Stimulated activated CD4-positive, alpha-beta T cell treated with anti-CD3 and anti-CD28 coated beads, Interleukin-4, amount 100 ng/mL, for 1 hour (primary cell): ENCODE data around the gene SIMC1.

Experiments
- DNase-seq: peaks from one replicate; pipeline ENCODE4 v3.0.0-alpha.2; 2020

SIMC1 gene

DNA sequence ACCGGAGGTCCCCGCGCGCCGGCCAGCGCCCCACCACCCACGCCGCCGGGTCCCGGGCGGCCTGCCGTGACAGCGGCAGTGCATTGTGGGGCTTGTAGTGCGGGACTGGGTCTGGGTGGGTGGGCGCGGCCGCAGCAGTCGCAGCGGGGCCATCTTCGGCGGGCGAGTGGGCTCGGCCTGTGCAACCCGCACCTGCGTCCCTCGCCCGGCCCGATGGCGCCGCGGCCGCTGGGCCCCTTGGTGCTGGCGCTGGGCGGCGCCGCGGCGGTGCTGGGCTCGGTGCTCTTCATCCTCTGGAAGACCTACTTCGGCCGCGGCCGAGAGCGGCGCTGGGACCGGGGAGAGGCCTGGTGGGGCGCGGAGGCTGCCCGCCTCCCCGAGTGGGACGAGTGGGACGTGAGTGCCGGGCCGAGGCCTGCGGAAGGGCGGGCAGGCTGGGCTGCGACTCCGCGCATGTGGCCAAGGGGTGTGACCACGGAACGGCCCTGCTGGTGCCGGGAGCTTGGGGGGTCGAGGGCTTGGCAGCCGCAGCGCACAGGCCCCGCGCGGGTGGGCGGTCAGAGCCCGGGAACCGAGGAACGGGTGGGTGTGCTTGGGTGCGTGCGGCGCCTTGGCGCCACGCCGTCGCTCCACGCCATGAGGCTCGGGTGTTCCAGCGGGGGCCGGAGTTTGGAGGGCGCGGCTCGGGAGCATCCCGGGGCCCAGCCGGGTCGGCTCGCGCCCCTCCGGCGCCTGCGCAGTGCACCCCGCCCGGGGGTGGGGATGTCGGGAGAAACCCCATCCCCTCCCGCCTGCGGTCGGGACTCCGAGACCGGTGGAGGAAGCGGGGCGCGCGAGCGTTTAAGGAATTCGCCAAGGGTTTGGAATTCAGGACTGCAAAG is 127.4 kb downstream of the SIMC1 start, which contains the start of gene ARL10:
ARL10 (plus strand) TSS at position 137 of the 881 bp plus-strand sequence; CDS start at position 214, 77 bp downstream.
- peak; percentile 71 for DNase-seq

DNA sequence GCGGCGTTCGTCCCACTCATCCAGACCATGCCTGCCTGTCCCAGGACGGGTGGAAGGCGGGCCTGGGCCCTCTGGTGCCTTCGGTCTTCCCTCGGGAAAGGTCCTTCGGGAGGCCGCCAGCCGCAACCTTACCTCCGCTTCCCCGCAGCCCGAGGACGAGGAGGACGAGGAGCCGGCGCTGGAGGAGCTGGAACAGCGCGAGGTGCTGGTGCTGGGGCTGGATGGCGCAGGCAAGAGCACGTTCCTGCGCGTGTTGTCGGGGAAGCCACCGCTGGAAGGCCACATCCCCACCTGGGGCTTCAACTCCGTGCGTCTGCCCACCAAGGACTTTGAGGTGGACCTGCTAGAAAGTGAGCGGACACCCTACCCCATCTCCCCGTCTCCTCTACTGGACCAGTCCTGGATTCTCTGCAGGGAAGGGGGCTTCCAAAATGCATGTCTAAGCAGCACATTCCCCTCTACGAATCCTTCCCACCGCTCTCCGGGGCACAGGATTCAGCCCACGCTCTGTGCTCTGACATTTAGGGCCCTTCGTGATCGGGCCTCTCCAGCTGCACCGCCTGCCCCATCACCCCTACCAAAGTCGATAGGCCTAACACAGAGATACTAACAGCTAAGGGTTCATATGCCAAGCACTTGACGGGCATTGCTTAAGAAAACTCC is 128.1 kb downstream of the SIMC1 start:
- DNase-seq: no peak

DNA sequence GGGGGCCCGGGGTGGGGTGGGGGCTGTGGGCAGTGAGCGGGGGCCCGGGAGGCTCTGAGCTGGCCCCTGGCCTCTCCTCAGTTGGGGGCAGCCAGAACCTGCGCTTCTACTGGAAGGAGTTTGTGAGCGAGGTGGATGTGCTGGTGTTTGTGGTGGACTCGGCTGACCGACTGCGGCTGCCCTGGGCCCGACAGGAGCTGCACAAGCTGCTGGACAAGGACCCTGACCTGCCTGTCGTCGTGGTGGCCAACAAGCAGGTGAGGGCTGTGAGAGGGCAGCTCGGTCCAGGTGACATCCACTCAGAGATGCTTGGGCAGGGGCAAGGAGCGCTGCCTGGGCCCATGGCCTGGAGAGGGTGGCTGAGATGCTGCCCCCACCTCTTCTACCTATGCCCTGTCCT is 130.5 kb downstream of the SIMC1 start:
- no peak for DNase-seq

DNA sequence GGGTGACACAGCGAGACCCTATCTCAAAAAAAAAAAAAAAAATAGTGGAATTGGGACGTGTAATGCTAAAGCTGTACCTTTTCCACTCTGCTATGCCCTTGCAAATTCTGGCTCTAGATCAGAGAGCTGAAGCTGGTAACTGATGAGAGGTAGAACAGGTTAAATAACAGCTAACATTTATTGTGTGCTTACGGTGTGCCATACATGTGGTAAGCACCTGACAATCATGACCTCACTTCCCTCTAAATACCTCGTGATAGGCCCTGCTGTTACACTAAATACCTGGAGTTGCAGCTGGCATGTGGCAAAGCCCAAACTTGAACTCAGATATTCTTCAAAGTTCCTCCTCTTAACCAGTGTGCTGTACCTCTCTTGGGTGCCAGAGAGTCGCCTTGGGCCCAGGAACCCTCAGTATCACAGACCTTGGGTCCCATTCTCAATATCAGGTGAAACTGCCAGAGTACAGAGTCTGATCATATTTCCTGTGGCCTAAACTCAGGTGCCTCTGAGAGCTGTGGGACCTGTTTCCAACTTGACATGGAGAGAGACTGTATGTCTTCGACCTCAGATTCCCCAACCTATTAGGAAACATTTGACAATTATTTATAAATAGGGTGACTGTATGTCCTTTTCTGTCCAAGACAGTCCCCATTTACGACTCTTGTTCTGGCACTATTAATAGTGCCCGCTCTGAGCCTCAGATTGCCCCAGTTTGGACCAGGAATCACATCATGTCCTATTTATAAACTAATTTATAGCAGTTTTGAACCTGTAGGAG is 131.9 kb downstream of the SIMC1 start:
- no peak for DNase-seq

DNA sequence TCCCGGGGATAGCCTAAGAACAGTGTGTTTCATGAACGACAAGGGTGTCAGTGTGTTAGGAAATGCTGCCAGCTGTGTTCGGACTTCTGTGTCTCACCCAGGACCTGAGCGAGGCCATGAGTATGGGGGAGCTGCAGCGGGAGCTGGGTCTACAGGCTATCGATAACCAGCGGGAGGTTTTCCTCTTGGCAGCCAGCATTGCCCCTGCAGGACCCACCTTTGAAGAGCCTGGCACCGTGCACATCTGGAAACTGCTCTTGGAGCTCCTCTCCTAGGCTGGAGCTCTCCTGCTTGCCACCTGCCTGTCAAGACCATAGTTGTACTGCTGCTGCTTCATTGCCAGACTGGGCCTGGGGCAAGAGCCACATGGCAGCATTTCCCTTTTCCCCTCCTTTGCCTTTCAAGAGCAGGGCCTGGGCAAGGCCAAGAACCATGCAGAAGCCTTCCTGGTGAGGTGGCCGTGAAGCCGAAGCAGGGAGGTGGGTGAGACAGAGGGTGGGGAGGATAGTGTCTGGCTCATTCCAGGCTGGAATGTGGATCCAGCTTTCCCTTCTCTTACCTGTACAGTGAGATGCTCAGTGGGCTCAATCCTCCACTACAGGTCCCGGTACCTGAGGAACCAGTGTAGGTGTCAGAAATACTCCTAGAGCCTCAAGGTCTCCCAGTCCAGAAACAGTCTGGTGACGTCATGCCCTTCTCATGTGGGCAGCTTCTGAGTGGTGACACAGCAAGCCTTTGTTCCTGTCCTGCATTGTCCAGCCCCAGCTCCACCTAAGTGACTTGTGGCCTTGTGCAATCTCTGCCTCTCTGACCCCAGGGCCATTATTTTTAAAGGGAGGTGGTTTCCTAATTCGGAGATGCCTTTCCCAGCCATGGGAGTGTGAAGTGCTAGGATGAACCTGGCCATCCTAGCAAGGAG is 133.7 kb downstream of the SIMC1 start:
- no peak for DNase-seq

DNA sequence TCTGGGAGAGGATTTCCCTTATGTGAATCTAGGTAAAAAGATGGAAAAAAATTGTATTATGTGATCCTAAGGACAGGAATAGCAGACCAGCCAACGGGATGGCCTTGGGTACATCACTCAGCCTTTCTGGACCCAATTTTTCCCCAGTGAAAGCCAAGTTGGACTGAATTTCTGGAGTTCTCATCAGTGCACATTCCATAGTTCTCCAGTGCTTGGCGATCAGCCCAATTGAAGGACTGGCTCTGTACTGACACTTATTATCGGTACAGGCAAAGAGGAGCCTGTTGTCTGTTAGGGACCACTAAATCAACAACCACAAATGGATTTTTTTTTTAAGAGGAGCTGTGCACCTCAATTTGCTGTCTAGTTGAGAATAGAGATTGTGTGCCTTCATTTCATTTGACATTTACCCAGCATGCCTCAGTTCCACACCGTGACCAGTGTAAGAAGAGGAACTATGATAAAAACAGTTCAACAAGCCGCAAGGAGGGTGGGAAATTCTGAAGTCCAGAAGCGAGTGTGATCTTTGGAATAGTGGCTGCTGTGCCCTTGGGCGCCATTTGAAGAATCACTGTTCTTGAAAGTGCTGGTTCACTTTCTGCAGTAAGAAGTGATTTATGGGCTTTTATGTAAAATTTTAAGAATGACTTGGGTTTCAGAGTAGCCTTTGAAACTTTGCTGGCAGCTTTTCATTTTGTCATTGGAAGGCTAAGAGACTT is 135.0 kb downstream of the SIMC1 start:
- no peak for DNase-seq

DNA sequence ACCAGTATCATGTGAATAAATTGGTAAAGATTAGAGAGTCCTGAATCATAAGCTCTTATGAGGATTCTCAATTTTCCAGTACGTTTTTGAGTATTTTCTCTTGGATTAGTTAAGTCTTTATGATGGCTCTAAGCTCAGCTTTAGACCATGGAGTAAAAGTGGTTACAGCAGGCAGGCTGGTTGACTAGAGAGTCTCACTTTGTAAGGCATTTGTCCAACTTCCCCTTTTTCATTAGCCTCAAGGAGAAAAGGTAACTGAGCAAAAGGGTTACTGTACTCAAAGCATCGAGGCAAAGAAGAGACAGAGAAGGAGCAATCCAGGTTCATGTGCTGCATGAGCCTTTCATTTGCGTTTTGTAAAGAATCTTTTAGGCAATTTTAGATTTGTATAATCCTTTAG is 141.7 kb downstream of the SIMC1 start:
- DNase-seq: no peak

DNA sequence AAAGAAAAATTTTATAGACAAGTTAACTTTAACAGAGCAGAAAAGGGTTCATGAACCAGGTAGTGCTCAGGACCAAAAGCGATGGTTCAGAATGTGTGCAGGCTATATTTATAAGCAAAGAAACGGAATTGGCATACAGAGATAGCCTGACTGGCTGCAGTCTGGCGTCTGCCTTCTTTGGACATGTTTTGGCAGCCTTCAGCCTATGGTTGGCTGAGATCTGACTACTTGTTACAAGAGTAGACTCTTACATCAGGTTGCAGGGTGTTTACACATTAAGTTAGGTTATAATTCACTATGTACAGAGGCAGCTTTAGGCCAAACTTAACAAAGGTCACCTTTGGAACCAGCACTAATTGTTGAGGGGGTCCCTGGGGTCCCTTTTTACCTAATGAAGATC is 143.2 kb downstream of the SIMC1 start:
- no peak for DNase-seq

DNA sequence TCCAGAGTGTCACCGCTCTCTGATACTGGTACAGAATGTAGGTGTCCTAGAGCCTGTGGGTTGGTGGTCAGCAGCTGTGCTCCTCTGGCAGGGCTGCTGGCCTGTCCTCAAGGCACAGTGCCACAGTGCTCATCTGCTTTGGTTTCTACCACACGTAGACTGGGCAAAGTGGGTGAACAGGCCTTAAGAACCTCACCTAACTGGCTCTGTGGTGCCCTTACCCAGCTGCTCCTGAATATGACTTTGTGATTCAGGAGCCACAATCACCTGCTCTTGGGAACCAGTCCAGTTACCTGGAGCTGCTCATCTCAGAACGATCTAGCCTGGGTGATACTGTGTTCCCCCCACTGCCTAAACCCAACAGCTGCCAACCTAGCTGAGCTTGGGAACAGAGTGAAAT is 143.8 kb downstream of the SIMC1 start:
- no peak for DNase-seq

DNA sequence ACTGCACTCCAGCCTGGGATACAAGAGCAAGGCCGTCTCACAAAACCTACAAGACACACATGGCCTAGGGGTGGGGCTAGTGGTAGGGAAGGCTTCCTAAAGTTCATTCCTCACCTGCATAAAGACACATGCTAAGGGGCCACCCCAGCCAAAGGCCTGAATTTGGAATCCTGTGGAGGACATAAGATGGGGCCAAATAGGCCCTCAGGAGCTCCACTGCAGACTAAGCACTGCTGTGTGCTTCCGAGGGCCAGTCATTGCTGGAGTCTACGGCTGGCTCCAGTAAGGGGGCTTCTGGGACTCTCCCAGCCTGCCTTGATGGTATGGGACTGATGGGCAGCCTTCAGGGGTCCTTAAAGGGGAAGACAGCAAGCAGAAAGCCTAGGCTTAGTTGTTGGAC is 144.5 kb downstream of the SIMC1 start:
- no peak for DNase-seq

DNA sequence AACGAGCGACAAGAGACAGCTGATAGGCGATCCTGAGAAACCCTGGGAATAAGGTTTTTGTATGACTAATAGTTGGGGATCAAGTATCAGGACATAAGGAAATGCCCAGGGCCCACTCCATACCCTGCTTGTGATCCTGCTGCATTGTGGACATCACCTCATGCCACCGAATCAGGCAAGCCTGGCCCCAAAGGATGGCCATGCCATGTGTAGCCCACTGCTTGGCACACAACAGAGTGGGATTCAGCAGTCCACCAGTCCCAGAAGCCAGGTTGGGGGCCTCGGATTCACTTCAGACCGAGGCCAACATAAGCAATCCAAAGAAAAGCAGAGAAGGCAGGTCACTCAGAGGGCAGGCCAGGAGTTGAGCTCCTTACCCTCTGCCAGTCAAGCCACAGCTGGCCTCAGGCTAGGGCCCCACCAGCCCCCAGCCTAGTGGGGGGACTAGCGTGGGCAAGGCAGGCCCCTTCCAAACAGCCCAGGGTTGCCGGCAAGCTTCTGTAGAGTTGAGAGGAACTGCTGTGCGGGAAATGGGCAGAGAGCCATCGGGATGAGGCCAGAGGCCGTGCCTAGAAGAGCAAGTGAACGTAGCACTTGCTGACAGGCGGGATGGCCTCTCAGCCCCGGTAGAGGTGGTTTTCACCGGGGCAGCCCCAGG is 145.2 kb downstream of the SIMC1 start:
- no peak for DNase-seq

DNA sequence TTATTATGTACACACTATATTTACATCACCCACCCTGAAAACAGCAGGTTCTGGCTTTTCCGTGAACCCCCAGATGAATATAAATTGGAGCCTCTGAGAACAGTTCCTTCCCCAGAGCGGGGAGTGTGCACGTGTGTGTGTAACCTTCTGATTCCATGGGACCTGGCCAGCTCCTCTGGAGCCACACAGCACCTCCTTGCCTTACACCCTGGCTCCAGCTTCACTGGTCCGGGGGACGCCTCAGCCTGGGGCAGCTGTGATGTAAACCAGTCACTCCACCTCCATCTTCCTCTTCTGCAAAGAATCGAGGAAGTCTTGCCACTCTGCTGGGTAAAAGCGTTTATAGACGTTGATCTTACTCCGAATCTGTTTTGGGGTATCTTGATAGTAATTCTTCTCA is 145.7 kb downstream of the SIMC1 start:
- DNase-seq: no peak

DNA sequence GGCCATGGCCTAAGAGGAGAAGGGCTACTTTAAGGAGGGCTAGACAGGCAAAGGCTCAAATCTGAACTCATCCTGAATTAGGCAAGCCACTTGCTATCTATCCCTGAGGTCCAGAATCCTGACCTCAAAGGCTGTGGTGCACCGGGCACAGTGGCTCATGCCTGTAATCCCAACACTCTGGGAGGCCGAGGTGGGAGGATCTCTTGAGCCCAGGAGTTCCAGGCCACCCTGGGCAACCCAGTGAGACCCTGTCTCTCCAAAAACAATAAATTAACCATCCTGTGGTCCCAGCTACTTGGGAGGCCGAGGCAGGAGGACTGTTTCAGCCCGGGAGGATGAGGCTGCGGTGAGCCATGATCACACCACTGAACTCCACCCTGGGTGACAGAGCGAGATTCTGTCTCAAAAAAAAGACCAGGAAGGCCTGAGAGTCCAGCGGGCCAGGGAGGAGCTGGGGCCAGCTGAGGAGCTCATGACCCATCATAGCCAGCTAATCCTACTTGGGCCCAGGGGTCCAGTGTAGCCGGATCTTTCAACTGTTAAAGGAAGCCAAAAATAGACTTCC is 146.2 kb downstream of the SIMC1 start:
- no peak for DNase-seq

DNA sequence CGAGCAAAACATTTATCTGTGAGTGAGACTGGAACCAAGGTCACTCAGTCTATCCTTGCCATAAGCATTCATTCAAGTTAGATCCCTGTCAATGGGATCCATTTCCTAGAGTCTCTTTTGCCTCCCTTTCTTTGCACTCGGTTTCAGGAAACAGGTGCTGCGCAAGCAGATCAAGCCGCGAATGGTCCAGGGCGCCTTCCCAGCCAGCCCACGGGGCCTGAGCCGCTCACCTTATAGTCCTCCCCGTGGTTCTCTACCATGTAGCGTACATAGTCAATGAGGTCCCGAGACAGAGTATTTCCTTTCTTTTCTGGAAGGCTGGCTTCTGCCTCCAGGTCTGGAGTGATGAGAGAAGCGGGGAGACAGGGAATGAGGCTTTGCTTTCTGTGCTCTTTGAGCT is 146.8 kb downstream of the SIMC1 start:
- DNase-seq: no peak

DNA sequence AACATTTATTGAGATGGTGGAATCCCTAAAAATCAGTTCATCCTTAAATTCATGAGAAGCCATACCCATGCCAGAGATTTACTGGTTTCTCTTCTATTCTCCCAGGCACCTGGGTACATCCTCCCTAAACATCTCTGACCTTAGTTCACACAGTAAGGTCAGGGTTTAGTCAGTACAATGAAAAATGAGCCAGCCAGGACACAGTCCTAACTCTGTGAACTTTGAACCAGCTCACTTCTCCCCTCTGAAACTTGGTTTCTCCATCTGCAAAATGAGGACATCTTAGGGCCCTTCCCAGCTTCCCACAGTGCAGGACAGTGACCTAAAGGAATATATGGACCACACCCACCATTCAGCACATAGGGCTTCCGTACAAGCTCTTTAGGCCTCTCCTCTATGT is 148.3 kb downstream of the SIMC1 start:
- no peak for DNase-seq

DNA sequence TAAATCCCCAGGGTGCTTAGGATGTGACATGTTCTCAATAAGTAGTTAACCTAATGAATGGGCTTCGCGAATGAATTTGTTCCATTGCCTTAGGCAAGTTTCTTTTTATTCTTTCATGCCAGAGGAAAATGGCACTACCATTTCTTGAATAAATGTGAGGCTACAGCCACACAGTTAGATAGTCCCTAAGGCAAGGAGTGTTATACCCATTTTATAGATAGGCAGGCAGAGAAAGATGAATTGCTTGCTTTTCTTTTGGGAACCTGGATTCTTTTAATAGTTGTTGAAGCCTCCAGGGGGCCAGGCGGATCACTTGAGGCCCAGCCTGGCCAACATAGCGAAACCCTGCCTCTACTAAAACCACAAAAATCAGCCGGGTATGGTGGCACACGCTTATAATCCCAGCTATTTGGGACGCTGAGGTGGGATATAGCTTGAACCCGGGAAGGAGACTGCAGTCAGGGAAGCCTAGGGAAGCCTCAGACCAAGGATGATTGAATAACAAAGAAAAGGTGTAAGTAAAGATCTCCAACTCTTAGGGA is 149.2 kb downstream of the SIMC1 start:
- no peak for DNase-seq

DNA sequence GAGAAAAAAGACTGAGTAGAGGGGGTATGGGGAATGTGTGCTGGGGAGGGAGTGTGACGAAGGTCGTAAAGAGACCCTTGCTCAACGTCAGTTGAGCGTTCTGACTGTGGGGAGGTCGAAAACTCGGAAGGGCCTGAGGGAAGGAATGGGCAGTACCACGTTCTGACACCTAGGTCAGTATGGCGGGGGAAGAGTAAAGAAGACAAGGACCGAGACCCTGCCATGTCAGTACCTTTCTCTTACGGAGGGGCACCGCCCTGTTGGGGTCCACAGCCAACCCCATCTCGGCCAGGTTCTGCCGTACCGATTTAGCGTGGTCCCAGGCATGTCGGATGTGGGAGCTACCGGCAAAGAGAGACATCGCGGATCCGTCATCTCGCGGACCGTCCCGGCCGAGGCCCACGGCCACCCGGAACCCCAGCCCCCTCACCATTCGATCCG is 149.8 kb downstream of the SIMC1 start:
- no peak for DNase-seq

DNA sequence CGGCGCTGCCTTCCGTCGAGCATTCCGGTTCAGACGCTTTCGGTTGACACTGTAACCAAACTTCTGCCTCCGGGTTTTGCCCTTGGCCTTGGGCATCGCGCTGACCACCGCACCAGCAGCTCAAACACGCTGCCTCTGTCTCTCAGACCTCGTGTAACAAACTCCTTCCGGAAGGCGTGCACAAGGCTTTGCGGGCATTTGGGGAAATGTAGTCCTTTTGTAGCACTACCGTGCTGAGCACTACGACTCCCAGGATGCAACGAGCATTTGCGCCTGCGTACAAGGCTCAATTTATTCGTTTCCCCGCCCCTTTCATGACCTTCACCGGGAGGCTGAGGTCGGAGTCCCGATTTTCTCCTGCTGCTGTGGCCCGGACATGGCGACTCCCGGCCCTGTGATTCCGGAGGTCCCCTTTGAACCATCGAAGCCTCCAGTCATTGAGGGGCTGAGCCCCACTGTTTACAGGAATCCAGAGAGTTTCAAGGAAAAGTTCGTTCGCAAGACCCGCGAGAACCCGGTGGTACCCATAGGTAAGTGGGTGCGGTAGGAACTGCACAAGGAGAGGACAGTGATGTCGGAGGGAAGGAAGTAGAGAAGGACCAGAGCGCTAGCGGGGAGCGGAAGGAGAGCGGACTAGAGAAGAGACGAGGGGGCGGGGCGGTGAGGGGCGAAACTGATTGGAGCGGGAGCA is 150.4 kb downstream of the SIMC1 start, which contains the start of the genes HIGD2A and NOP16:
HIGD2A (plus strand) TSS at position 308 of the 691 bp plus-strand sequence; CDS start at position 377, 69 bp downstream.
NOP16 (minus strand) TSS at position 155 of the 691 bp plus-strand sequence; CDS start at position 96, 59 bp downstream.
- peak; percentile 99 for DNase-seq
